CD4-positive, CD25-positive, alpha-beta regulatory T cell (primary cell): ENCODE results near the gene OCEL1. TPM values are rescaled to one million over a fixed set of nuclear protein-coding genes. Genes with fewer than 3 reads are reported as not detected.

Experiments
- ATAC-seq, 2 donors: fragments of 150-1000 bp; cut with Tn5 transposase; one replicate each; pipeline ENCODE4 v1.10.0; 2021; ENCODE audit warnings: low read depth in 2 of 2, moderate number of reproducible peaks in 2 of 2, moderate library complexity in 1 of 2
- DNase-seq, 3 donors: peaks; one replicate each; pipeline versions ENCODE4 v3.0.0 to v3.0.0-alpha.2; 2012 to 2022; ENCODE audit warnings: mixed read lengths in 1 of 3
- H3K27ac ChIP-seq: one replicate; pipeline ENCODE4 v1.7.0; 2013; ENCODE audit warnings: mild to moderate bottlenecking, low read length; ENCODE audit not compliant: insufficient read depth, poor library complexity, severe bottlenecking
- H3K27me3 ChIP-seq: one replicate; pipeline ENCODE4 v1.7.0; 2013; ENCODE audit warnings: low read length; ENCODE audit not compliant: control insufficient read depth, insufficient read depth
- H3K36me3 ChIP-seq: one replicate; pipeline ENCODE4 v1.7.0; 2013; ENCODE audit warnings: mild to moderate bottlenecking, low read length, moderate library complexity; ENCODE audit not compliant: control insufficient read depth, insufficient read depth
- H3K4me1 ChIP-seq: 2 replicates; pipeline ENCODE4 v1.7.0; 2013; ENCODE audit warnings: mild to moderate bottlenecking, low read length; ENCODE audit not compliant: insufficient read depth, control insufficient read depth, poor library complexity, severe bottlenecking
- H3K4me3 ChIP-seq: one replicate; pipeline ENCODE4 v1.7.0; 2013; ENCODE audit warnings: low read depth, mild to moderate bottlenecking, low read length, moderate library complexity
- H3K9me3 ChIP-seq, 2 experiments: 1 replicate in 1 of 2; 2 replicates in 1 of 2; pipeline ENCODE4 v1.7.0; 2013; ENCODE audit warnings: low read length in 2 of 2, mild to moderate bottlenecking in 1 of 2, moderate library complexity in 1 of 2; ENCODE audit not compliant: control insufficient read depth in 2 of 2
- H3K27ac Mint-ChIP-seq, 3 donors: one replicate each; pipeline ENCODE4 v1.8.0; 2020 to 2022; ENCODE audit warnings: mild to moderate bottlenecking in 3 of 3, mixed read lengths in 3 of 3, moderate library complexity in 2 of 3
- H3K27me3 Mint-ChIP-seq: one replicate; pipeline ENCODE4 v1.8.0; 2022; ENCODE audit warnings: mild to moderate bottlenecking, mixed read lengths
- H3K36me3 Mint-ChIP-seq: one replicate; pipeline ENCODE4 v1.8.0; 2020; ENCODE audit warnings: mixed read lengths
- H3K4me1 Mint-ChIP-seq, 4 donors: one replicate each; pipeline ENCODE4 v1.8.0; 2020 to 2022; ENCODE audit warnings: mixed read lengths in 4 of 4, mild to moderate bottlenecking in 1 of 4
- H3K4me3 Mint-ChIP-seq, 4 donors: one replicate each; pipeline ENCODE4 v1.8.0; 2020 to 2022; ENCODE audit warnings: mild to moderate bottlenecking in 4 of 4, mixed read lengths in 4 of 4, moderate library complexity in 3 of 4
- H3K9me3 Mint-ChIP-seq, 7 donors: one replicate each; pipeline ENCODE4 v1.8.0; 2020 to 2022; ENCODE audit warnings: mixed read lengths in 7 of 7, mild to moderate bottlenecking in 3 of 7, moderate library complexity in 2 of 7
- polyA plus RNA-seq, 4 donors: library from polyadenylated mRNA; unstranded; fragments of 300-500 nt; fragmentation: Illumina TruSeq; gene quantifications; one replicate each; pipeline ENCODE4 v1.2.3, GENCODE V29; 2021
- total RNA-seq: library from RNA; stranded (reverse); gene quantifications from one replicate; pipeline ENCODE4 v1.2.3, GENCODE V29; 2022

Gene OCEL1
- total and polyA plus RNA-seq, 5 donors from 2014 or later: 23.3 to 51.0 (median 46.7) TPM

DNA sequence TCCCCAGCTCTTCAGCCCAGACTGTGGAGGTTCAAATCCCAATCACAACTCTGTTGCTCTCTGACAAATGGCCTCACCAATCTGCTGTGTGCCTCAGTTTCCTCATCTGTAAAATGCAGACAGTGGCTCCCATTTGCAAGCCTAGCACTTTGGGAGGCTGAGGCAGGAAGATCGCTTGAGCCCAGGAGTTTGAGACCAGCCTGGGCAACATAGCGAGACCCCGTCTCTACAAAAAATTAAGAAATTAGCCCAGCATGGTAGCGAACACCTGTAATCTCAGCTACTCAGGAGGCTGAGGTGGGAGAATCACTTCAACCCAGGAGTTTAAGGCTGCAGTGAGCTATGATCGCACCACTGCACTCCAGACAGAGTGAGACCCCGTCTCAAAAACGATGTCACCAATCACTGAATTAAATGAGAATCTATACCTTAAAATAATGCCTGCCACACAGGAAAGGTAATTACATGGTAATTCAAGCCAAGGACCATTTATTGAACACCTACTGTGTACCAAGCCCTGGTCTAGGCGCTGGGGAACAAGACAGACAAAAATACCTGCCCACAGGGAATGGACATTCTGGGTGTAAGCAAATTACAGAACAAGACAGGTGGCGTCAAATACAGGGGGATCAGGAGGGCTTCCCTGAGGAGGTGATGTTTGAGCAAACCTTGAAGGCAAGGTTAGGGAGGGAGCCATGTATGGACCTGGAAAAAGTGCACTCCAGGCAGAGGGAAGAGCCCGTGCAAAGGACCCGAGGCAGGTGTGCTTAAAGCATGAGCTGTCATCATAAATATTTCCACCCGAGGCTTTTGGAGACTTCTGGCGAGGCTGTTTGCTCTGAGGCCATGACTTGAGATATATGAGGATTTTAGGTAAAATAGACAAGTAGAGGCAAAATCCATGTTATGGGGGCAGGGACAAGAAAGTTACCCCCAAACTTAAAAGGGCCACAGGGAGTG lies 12.0 kb downstream of the OCEL1 start:
- no peak for ATAC-seq
- Mint-ChIP-seq H3K9me3 (no peaks in the 10 kb centered on the region), H3K4me3 (peak overlapping the region in 2 of 4 donors; percentile 22 to 66), H3K4me1 (peaks cover 0 to 17% (median 0%) of the 10 kb centered on the region in 4 donors), H3K27me3 (peaks cover 27% of the 10 kb centered on the region), H3K36me3 (no peaks in the 10 kb centered on the region), H3K27ac (peak overlapping the region in 1 of 3 donors; percentile 87)
- Histone ChIP-seq H3K4me1 (peaks cover 12% of the 10 kb centered on the region), H3K27me3 (no peaks in the 10 kb centered on the region), H3K36me3 (no peaks in the 10 kb centered on the region), H3K4me3 (no peak overlapping the region), H3K9me3 (no peaks in the 10 kb centered on the region), H3K27ac (no peak overlapping the region)
- no peak for DNase-seq

DNA sequence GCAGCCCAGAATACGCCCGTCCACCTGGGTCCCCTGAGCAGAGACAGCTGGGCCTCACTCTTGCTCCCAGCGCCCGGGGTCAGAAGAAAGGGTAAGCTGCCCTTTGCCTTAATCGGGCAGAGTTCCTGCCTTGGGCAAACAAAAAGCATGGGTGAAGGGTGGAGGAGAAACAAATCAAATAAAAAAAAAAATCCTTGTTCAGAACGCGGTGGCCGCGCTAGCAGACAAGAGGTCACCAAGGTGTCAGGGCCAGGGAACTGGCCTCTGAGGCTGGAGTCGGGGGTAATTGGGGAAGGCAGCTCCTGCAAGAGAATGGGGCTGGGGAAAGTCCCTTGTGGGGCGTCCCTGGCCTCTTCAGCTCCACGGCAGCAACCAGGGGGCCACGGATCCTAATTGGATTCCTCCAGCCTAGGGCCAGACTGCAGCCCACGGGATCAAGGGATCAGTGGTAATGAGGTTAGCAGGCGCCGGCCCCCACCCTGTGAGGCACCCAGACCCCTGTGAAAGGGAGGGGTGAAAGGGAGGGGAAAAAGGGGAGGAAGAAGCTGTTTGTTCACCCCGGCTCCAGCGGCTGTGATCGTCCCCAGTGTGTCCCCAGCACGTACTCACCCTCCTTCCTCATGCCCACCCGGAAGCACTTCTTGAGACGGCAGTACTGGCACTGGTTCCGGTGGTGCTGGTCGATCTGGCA lies 14.2 kb downstream of the OCEL1 start:
- no peaks in the 10 kb centered on the region for H3K9me3 ChIP-seq
- H3K9me3 Mint-ChIP-seq: no peaks in the 10 kb centered on the region
- ATAC-seq: no peak
- H3K4me1 Mint-ChIP-seq: no peaks in the 10 kb centered on the region
- no peaks in the 10 kb centered on the region for H3K36me3 Mint-ChIP-seq
- H3K27ac Mint-ChIP-seq: peak overlapping the region in 1 of 3 donors; percentile 14
- no peaks in the 10 kb centered on the region for H3K36me3 ChIP-seq
- peak overlapping the region in 2 of 4 donors; percentile 48 to 54 for H3K4me3 Mint-ChIP-seq
- no peaks in the 10 kb centered on the region for H3K27me3 ChIP-seq
- H3K4me3 ChIP-seq: no peak overlapping the region
- H3K27me3 Mint-ChIP-seq: peaks cover 38% of the 10 kb centered on the region
- H3K27ac ChIP-seq: no peak overlapping the region
- no peak for DNase-seq
- H3K4me1 ChIP-seq: peaks cover 10% of the 10 kb centered on the region

DNA sequence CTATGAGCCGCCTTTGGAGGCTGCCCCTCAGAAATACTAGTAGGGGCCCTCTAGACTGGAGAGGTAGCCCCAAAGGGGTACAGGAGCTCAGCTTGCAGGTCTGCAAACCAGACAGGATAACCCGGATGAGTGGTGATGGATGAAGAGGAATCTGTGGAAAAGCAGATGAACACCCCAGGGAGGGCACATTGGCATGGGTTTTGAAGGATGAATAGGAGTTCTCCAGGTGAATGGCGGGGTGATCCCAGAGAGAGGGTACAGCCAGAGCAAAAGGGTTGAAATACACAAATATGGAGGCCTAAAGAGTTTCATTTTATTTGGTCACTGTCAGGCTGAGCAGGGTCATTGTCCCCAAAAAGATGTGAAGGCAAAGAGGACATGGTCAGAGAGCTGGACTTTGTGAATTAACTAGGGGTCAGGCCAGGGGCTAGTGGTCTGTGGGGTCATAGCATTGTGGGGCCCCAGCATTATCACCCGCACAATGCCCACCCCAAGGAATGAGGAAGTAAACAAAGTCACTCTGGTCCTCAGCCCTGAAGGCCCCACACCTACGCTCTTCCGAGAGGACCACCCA lies 14.9 kb downstream of the OCEL1 start:
- Histone ChIP-seq H3K36me3 (no peaks in the 10 kb centered on the region), H3K4me3 (no peak overlapping the region), H3K27me3 (no peaks in the 10 kb centered on the region), H3K4me1 (peaks cover 7% of the 10 kb centered on the region), H3K27ac (no peak overlapping the region), H3K9me3 (no peaks in the 10 kb centered on the region)
- Mint-ChIP-seq H3K9me3 (no peaks in the 10 kb centered on the region), H3K4me1 (no peaks in the 10 kb centered on the region), H3K4me3 (peak overlapping the region in 1 of 4 donors; percentile 48), H3K27ac (no peak overlapping the region), H3K27me3 (peaks cover 39% of the 10 kb centered on the region), H3K36me3 (no peaks in the 10 kb centered on the region)
- ATAC-seq (no peak), DNase-seq (no peak)

DNA sequence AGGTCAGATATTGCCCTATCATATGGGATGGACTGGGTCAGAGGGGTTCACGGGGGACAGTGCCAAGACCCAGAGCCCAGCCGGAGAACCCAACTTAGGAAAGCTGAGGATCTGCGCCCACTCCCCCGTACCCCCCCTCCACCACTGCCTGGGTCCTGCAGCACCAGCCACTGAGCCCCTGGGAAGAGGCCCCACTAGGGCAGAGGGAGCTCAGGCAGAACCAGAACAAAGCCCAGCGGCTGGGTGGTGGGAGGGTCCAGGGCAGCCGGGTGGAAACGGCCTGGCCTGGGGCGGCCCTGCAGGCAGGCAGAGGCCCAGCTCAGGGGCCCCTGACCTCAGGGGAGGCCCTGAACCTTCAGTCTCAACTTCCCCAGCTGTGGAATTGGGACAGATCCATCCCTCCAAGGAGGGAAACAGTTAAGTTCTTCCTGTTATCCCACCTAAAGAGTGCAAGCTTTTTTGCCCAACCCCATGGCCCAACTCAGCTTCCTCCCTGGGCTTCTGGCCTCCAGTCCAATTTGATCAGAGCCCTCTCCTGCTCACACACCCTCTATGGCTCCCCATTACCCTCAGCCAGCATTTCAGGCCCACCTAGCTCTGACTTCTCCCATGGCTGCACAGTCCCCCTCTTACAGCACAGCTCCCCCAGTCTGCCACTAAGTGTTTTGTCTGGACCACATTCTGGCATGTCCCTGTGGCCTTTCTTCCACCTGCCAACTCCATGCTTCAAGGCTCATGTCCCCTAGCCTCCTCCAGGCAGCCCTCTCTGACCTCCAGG lies 16.6 kb downstream of the OCEL1 start:
- Mint-ChIP-seq H3K4me1 (peaks cover 0 to 12% (median 1%) of the 10 kb centered on the region in 4 donors), H3K27ac (no peak overlapping the region), H3K36me3 (no peaks in the 10 kb centered on the region), H3K27me3 (peaks cover 49% of the 10 kb centered on the region), H3K9me3 (no peaks in the 10 kb centered on the region), H3K4me3 (no peak overlapping the region)
- Histone ChIP-seq H3K36me3 (no peaks in the 10 kb centered on the region), H3K4me1 (peaks cover 19% of the 10 kb centered on the region), H3K27ac (no peak overlapping the region), H3K4me3 (no peak overlapping the region), H3K9me3 (no peaks in the 10 kb centered on the region), H3K27me3 (no peaks in the 10 kb centered on the region)
- ATAC-seq (no peak), DNase-seq (no peak)

DNA sequence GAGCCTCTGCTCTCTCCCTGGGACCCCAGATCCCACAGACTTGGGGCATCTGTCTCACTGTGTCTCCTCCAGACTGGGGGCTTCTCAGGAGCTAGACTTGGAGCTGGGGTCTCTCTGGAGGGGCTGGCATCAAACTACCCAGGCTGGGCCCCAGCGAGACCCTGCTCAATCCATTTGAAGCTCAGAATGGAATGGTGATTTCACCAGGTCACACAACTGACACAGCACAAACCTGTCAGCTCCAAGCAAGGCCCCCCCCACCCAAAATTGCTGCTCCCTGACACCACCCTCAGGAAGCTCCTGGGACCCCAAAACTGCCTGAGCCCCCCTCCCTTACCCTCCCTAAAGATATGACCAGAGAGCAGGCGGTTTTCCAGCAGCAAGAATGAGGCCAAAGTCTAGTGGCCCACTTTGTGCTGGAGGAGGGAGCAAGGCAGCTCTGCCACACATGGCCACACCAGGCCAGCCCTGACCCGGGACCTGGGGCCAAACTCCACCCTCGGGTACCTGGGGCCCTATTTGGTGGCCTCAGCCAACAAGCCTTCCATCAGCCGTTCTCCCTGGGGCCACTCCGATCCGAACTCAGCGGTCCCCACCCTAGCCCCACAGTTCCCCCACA lies 17.3 kb downstream of the OCEL1 start:
- no peaks in the 10 kb centered on the region for H3K9me3 Mint-ChIP-seq
- DNase-seq: no peak
- Histone ChIP-seq H3K4me1 (peaks cover 19% of the 10 kb centered on the region), H3K27ac (no peak overlapping the region), H3K4me3 (no peak overlapping the region), H3K9me3 (no peaks in the 10 kb centered on the region), H3K36me3 (no peaks in the 10 kb centered on the region), H3K27me3 (no peaks in the 10 kb centered on the region)
- H3K27ac Mint-ChIP-seq: no peak overlapping the region
- H3K4me3 Mint-ChIP-seq: peak overlapping the region; percentile 32 to 52 (median 44)
- H3K27me3 Mint-ChIP-seq: peaks cover 43% of the 10 kb centered on the region
- no peaks in the 10 kb centered on the region for H3K36me3 Mint-ChIP-seq
- ATAC-seq: no peak
- H3K4me1 Mint-ChIP-seq: peaks cover 0 to 12% (median 1%) of the 10 kb centered on the region in 4 donors

DNA sequence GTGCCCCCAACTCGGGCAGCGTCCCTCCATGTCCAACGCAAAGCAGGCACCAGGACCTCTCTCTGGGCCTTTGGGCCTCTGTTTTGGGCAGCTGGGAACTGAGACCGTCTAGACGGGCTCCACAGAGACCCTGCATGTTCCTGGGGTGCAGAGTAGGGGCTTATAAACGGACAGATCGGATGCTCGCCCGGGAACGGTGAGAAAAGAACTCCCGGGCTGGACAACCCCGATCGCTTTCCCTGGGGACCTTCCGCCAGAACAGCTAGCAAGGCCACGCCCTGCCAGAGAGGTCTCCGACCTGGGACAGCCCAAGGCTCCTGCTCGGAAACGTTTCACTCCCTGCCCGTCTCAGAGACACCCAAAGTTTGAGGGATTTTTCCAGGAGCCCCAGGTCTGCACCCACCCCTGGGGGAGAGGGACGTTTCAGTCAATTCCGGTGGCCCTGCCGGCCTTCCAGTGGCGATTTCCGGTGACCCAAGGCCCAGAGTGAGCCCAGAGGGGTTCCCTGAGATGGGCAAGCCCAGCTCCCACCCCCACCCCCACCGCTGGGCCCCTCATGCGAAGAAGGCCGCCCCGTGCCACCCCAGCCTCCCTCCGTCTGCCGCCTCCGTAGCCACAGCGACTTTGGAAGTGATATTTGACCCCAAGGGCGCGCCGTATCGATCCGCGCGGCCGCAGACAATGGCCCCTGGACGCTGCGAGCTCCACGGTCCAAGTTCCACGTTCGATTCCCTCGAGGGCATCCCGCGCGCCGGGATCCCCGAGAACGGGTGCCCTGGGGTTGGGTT lies 18.0 kb downstream of the OCEL1 start:
- H3K27me3 Mint-ChIP-seq: peaks cover 41% of the 10 kb centered on the region
- Histone ChIP-seq H3K4me1 (peaks cover 19% of the 10 kb centered on the region), H3K36me3 (no peaks in the 10 kb centered on the region), H3K27ac (no peak overlapping the region), H3K27me3 (no peaks in the 10 kb centered on the region), H3K9me3 (no peaks in the 10 kb centered on the region), H3K4me3 (no peak overlapping the region)
- ATAC-seq: no peak
- DNase-seq: no peak
- H3K9me3 Mint-ChIP-seq: no peaks in the 10 kb centered on the region
- H3K36me3 Mint-ChIP-seq: no peaks in the 10 kb centered on the region
- H3K27ac Mint-ChIP-seq: no peak overlapping the region
- peak overlapping the region; percentile 52 to 67 (median 64) for H3K4me3 Mint-ChIP-seq
- peaks cover 0 to 12% (median 1%) of the 10 kb centered on the region in 4 donors for H3K4me1 Mint-ChIP-seq
